Fibroblast of skin of left quadriceps (primary cell): ENCODE measurements around the gene STAMBPL1.
"Not testable (repeated sequence)": the region's sequence is repeated elsewhere in the genome, so short reads cannot be mapped to it uniquely, and the experiment has no call there.

Experiments
- DNase-seq, 2 experiments: peaks; one replicate each; pipeline ENCODE4 v3.0.0-alpha.2; 2013; ENCODE audit warnings: low read depth in 2 of 2

The STAMBPL1 gene

GRCh38 chr10:88919041-88919440, 39.0 kb downstream of the STAMBPL1 start:
- DNase-seq, result no peak

- no peak for DNase-seq
Observed at GRCh38 chr10:88920198-88920597, 40.2 kb downstream of the STAMBPL1 start.

- no peak for DNase-seq
Observed at GRCh38 chr10:88920986-88921593, 41.0 kb downstream of the STAMBPL1 start.

- DNase-seq, result no peak
Observed at GRCh38 chr10:88922041-88922440, 42.0 kb downstream of the STAMBPL1 start.

DNA sequence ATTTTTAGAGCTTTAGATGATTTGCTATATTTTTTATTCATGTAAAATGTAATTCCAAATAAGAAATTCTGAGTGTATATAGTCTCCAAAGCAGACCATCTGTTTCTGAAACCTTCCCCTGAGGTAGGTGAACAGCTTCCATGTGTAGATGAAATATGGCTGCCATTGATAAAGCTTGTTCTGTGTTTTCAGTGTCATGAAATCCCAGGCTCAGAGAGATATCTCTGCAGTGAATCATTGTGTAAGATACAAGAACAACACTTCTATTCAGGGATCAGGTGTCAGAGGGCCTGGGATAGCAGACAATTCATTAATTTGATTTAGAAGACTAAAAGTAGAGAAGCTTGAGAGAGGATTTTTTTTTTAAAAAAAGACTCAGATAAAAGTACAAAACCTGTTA, 43.5 kb downstream of the STAMBPL1 start:
- DNase-seq, result no peak

DNA sequence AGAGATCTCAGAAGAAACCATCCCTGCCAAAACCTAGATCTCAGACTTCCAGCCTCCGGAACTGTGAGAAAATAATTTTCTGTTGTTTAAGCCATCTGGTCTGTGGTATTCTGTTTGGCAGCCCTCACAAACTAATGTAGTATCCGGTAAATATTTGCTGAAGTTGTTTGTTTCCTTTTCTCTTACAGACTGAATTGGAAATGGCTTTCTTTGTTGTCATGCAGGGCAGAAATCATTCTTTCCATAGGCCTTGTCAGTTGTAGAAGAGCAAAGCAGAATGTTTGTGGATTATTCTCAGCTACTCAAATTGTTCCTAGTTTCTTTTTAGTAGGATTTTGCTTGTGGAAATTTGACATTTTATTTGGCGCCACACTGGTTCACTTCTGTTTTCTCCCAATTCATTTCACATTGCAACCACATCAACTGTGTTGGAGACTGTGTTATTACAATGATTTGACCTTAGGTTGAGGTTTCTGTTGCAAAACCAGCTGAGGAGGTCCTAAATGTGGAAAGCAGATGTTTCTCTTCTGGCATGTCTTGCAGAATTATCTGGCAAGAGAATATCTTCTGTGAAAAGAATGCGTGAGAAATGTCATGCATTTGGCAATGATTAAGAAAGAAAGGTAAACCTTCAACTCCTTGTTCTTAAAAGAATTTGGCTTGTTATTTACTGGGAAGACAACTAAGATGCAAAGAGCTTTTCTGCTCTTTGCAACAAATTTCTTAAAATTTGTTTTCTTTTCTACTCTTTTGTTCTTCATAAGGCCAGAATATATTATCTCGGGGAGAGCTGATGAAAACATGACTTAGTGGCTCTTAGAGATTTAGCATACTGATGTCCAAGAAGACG, 46.7 kb downstream of the STAMBPL1 start:
- peak; percentile 94 to 95 for DNase-seq

DNA sequence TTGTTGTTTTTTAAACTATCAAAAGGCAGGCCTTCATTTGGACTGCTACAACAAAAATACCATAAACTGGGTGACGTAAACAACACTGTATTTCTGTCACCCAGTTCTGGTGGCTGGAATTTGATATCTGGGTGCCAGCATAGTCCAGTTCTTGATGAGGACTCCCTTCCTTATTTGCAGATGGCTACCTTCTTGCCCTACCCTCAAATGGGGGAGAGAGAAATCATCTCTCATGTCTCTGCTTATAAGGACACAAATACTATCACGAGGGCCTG, 47.3 kb downstream of the STAMBPL1 start:
- DNase-seq, result no peak

DNA sequence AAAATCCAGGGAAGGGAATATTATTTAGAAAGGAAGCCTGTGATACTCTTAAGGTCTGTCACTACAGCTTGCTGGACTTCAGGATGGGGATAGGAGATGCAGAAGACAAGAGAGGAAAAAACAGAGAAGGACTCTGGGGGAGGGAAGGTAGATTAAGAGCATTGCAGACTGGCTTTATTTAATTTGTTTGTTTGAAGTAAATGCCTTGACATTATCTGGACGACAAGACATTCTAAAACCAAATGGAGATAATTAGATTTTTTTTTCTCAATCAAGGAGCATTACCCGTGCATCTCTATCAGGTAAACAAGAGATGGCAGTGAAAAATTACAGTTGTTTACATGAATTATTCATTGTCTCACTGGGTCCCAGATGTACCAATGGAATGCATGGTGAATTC, 48.2 kb downstream of the STAMBPL1 start:
- DNase-seq, result no peak

- DNase-seq, result no peak
Observed at GRCh38 chr10:88931548-88931947, 51.5 kb downstream of the STAMBPL1 start.

- not testable (repeated sequence) for DNase-seq
Observed at GRCh38 chr10:88932029-88932428, 52.0 kb downstream of the STAMBPL1 start.

- DNase-seq, result peak; percentile 58 to 61
Observed at GRCh38 chr10:88932539-88933256, 52.7 kb downstream of the STAMBPL1 start.

DNA sequence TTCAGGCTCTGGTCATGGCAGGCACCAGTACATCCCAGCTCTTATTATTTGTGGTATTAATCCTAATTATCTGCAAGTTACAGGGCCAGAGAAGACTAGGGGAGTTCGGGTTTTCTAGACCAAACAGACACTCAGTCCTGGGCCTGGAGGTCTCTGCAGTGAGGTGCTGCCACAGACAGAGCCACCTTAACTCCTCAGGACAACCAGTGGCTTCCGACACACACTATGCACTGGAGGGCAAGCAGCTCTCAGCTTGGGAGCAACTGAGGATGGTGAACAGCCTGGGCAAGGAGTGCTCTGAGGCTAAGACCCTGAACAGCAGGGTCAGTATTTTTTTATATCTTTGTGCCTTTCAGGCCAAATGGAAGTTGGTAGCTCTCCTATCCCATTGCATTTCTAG, 53.5 kb downstream of the STAMBPL1 start:
- DNase-seq, result no peak

GRCh38 chr10:88934900-88935672, 55.0 kb downstream of the STAMBPL1 start:
- peak; percentile 63 to 65 for DNase-seq

- DNase-seq, result no peak
Observed at GRCh38 chr10:88936656-88937055, 56.6 kb downstream of the STAMBPL1 start.

GRCh38 chr10:88938039-88938438, 58.0 kb downstream of the STAMBPL1 start:
- no peak for DNase-seq

DNA sequence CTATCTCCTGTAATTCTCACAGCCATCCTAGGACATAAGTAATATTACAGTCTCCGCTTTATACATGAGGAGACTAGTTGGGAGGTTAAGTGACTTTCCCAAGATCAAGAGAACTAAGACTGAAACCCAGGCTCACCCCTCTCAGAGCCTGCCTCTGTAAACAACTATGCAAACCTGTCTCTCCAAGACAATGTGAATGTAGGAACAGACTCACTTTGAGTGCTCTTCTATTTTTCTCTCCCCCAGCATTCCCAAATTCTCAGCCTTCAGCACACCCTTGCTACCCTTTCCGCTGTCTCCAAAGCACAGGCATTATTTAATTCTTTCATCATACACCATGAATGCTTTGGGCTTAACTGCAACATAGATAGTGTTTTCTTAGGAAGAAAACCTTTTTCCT, 58.9 kb downstream of the STAMBPL1 start:
- DNase-seq, result no peak

DNA sequence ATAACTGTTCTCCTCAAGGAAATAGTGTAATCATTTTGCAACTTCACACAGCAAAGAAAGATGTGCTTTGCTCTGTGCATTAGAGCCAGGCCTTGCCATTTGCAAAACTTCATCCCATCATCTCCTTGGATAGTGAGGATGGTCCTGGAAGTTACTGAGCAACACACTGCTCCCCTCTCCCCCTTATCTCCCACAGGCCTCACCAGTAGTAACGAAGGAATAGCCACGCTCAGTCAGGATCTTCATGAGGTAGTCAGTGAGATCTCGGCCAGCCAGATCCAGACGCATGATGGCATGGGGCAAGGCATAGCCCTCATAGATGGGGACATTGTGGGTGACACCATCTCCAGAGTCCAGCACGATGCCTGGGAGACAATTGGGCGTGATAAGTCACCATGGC, 61.0 kb downstream of the STAMBPL1 start:
- no peak for DNase-seq

- no peak for DNase-seq
Observed at GRCh38 chr10:88943778-88944177, 63.7 kb downstream of the STAMBPL1 start.

- no peak for DNase-seq
Observed at GRCh38 chr10:88944813-88945212, 64.8 kb downstream of the STAMBPL1 start.

GRCh38 chr10:88946200-88946599, 66.2 kb downstream of the STAMBPL1 start:
- no peak for DNase-seq

DNA sequence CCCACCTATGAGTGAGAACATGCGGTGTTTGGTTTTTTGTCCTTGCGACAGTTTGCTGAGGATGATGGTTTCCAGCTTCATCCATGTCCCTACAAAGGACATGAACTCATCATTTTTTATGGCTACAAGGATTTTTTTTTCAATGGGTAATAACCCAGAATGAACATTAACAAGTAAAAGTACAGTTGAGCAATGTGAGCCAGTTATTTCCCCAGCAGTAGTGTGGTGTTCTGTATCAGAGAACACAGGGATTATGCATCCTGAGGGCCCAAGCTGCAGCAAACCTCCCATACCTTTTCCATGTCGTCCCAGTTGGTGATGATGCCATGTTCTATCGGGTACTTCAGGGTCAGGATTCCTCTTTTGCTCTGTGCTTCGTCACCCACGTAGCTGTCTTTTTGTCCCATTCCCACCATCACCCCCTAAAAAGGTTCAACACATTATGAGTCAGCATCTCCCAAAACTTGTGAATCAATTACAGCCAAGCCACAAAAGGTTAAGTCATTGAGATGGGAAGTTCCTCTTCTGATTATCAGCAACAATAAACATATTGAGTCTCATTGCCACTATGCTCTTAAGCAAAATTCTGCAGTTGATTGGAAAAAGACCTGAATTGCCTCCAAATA, 67.0 kb downstream of the STAMBPL1 start:
- DNase-seq, result no peak

- no peak for DNase-seq
Observed at GRCh38 chr10:88949051-88949450, 69.0 kb downstream of the STAMBPL1 start.
